ENCODE data around the gene ZSWIM3. TPM values are rescaled to one million over a fixed set of nuclear protein-coding genes. Genes with fewer than 3 reads are reported as not detected.

Gene ZSWIM3
- total RNA-seq, 1 experiment from 2014 or later = 4.2 TPM

DNA sequence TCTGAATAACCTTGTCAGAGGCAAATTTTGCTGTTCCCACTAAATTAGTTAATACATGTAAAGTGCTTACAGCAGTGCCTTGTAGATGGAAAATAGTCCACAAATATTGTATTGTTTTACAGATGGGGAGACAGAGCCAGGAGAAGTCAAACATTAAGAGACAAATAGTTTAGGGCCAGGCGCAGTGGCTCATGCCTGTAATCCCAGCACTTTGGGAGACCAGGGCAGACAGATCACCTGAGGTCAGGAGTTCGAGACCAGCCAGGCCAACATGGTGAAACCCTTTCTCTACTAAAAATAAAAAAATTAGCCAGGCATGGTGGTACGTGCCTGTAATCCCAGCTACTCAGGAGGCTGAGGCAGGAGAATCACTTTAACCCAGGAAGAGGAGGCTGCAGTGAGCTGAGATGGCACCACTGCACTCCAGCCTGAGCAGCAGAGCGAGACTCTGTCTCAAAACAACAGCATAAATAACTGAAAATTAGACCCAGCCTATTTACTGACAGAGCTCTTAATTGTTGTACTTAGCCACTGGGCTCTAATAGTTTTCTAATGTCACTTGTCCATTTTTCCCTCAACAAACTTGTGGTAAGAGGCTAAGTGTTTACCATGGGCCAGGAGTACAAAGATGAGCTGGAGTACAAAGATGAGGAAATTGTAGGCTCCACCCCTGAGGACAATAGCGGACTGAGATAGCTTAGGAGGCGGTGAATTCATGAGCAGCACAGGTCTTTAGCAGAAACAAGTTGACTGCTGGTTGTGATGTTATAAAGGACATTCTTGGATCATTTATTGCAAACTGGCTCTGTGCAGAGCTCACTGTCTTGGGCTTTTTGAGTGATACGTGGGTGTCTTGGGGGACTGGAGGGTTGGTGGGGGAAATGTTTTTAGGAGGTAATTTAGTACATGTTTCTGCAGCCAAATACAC, 6.4 kb downstream of the ZSWIM3 start:
- no peak overlapping the region for H3K27ac ChIP-seq (ENCODE audit: low read length)
- 0 out of 2 replicates have a peak, but pooled peaks cover 2% of the 10 kb centered on the region for H3K79me2 ChIP-seq (ENCODE audit: low read length)
- ChIA-PET CTCF (interaction anchor here (0.6 kb wide), 1 partner anchor 42 kb away, joined by 3 read pairs; no protein-coding TSS in a partner anchor), POLR2A (ENCODE audit: unreplicated experiment) (no interaction called here)
- no peak overlapping the region for H3K4me2 ChIP-seq (ENCODE audit: low read length)
- peaks cover 29% of the 10 kb centered on the region for H3K4me1 ChIP-seq (ENCODE audit: insufficient read depth, low read length)
- no peaks in the 10 kb centered on the region for H3K27me3 ChIP-seq (ENCODE audit: low read length)
- no peaks in the 10 kb centered on the region for H3K36me3 ChIP-seq (ENCODE audit: low read depth, low read length)
- H3K9me2 ChIP-seq (replicated peaks; ENCODE audit: low read length) = no peaks in the 10 kb centered on the region
- no peak for DNase-seq
- no peak overlapping the region for H3K9ac ChIP-seq (ENCODE audit: low read length)
- no TSS peak for BruUV-seq (replicated peaks)
- TF ChIP-seq EZH2 (IDR thresholded peaks at IDR 0.05; ENCODE audit: low read length, unreplicated experiment) (no peak), EZH2phosphoT487 (IDR thresholded peaks at IDR 0.05; ENCODE audit: borderline replicate concordance, low read length) (no peak)
- TF ChIP-seq, protein P1, sequence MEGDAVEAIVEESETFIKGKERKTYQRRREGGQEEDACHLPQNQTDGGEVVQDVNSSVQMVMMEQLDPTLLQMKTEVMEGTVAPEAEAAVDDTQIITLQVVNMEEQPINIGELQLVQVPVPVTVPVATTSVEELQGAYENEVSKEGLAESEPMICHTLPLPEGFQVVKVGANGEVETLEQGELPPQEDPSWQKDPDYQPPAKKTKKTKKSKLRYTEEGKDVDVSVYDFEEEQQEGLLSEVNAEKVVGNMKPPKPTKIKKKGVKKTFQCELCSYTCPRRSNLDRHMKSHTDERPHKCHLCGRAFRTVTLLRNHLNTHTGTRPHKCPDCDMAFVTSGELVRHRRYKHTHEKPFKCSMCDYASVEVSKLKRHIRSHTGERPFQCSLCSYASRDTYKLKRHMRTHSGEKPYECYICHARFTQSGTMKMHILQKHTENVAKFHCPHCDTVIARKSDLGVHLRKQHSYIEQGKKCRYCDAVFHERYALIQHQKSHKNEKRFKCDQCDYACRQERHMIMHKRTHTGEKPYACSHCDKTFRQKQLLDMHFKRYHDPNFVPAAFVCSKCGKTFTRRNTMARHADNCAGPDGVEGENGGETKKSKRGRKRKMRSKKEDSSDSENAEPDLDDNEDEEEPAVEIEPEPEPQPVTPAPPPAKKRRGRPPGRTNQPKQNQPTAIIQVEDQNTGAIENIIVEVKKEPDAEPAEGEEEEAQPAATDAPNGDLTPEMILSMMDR (conservative IDR thresholded peaks at IDR 0.05; ENCODE audit: low read depth, low read length) = no peak
- no peak for ATAC-seq
- intact Hi-C loops (cut with micrococcal nuclease) = no loop called here
- H3F3A ChIP-seq (ENCODE audit: low read length, unreplicated experiment) = peaks cover 2% of the 10 kb centered on the region
- H4K20me1 ChIP-seq (ENCODE audit: low read length) = no peaks in the 10 kb centered on the region
- no peak overlapping the region for H2AFZ ChIP-seq (ENCODE audit: low read length)
- H3K9me3 ChIP-seq (ENCODE audit: low read length) = no peaks in the 10 kb centered on the region
- no peak overlapping the region for H3K4me3 ChIP-seq (ENCODE audit: low read length)

DNA sequence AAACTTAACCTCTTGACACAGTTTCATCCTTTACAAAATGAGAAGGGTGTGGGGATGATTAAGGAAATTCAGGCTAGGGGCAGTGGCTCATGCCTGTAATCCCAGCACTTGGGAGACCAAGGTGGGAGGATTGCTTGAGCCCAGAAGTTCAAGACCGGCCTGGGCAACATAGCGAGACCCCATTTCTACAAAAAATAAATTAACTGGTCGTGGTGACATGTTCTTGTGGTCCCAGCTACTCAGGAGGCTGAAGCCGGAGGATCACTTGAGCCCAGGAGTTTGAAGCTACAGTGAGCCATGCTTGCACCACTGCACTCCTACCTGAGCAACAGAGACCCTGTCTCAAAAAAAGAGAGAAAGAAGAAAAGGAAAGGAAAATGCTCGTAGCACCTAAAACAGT, 9.0 kb downstream of the ZSWIM3 start:
- H3K36me3 ChIP-seq (ENCODE audit: low read depth, low read length) = no peaks in the 10 kb centered on the region
- peak overlapping the region; percentile 85; the same call in 1 of the 2 replicates for H3K27ac ChIP-seq (ENCODE audit: low read length)
- TF ChIP-seq EZH2 (IDR thresholded peaks at IDR 0.05; ENCODE audit: low read length, unreplicated experiment) = no peak
- H3K27me3 ChIP-seq (ENCODE audit: low read length) = no peaks in the 10 kb centered on the region
- H3K4me2 ChIP-seq (ENCODE audit: low read length) = no peak overlapping the region
- intact Hi-C loops (cut with micrococcal nuclease) = no loop called here
- ChIA-PET CTCF (no interaction called here), POLR2A (ENCODE audit: unreplicated experiment) (no interaction called here)
- no peaks in the 10 kb centered on the region for H3K9me3 ChIP-seq (ENCODE audit: low read length)
- peaks cover 2% of the 10 kb centered on the region for H3F3A ChIP-seq (ENCODE audit: low read length, unreplicated experiment)
- no peaks in the 10 kb centered on the region for H3K79me2 ChIP-seq (ENCODE audit: low read length)
- peaks cover 18% of the 10 kb centered on the region for H3K4me1 ChIP-seq (ENCODE audit: insufficient read depth, low read length)
- DNase-seq (no peak), ATAC-seq (no peak)
- BruUV-seq (replicated peaks) = no TSS peak
- no peak overlapping the region for H2AFZ ChIP-seq (ENCODE audit: low read length)
- no peaks in the 10 kb centered on the region for H3K9me2 ChIP-seq (replicated peaks; ENCODE audit: low read length)
- H4K20me1 ChIP-seq (ENCODE audit: low read length) = no peaks in the 10 kb centered on the region
- H3K9ac ChIP-seq (ENCODE audit: low read length) = no peak overlapping the region
- no peak overlapping the region for H3K4me3 ChIP-seq (ENCODE audit: low read length)

DNA sequence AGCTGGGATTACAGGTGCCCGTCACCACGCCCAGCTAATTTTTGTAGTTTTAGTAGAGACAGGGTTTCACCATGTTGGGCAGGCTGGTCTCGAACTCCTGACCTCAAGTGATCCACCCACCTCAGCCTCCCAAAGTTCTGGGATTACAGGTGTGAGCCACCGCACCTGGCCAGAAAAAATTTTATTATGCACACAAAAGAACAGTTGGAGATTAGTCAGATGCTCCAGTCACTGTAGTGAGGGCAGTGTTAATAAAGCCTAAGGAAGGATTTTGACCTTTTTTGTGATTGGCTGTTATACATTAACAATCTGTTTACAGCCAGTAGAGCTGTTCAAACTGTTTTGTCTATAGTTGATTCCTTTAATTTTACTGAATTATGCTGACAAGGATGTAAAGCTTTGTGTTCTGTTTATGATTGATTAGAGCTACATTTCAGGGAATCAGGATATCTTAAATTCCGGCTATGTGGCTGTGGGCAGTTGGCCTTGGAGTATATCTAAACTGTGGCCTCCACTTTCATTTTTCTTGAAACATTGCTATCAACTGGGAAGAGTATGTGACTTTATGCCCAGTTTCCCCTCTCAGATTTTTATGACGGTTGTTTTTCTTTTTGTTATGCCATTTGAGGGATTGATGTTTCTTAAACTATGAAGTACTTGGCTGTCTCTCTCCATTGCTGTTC, 9.9 kb downstream of the ZSWIM3 start:
- CTCF ChIA-PET = interaction anchor here (0.6 kb wide), 1 partner anchor 69 kb away, joined by 3 read pairs; no protein-coding TSS in a partner anchor
- Histone ChIP-seq H3K9me2 (replicated peaks; ENCODE audit: low read length) (no peaks in the 10 kb centered on the region), H3K9me3 (ENCODE audit: low read length) (no peaks in the 10 kb centered on the region), H3K4me3 (ENCODE audit: low read length) (peak overlapping the region; percentile 8), H3K27ac (ENCODE audit: low read length) (peak overlapping the region; percentile 85), H3K4me1 (ENCODE audit: insufficient read depth, low read length) (peaks cover 22% of the 10 kb centered on the region), H3F3A (ENCODE audit: low read length, unreplicated experiment) (peaks cover 2% of the 10 kb centered on the region), H3K36me3 (ENCODE audit: low read depth, low read length) (no peaks in the 10 kb centered on the region), H3K4me2 (ENCODE audit: low read length) (peak overlapping the region; percentile 62), H2AFZ (ENCODE audit: low read length) (peak overlapping the region; percentile 14; the same call in 1 of the 2 replicates), H3K79me2 (ENCODE audit: low read length) (no peaks in the 10 kb centered on the region), H4K20me1 (ENCODE audit: low read length) (no peaks in the 10 kb centered on the region), H3K9ac (ENCODE audit: low read length) (peak overlapping the region; percentile 35), H3K27me3 (ENCODE audit: low read length) (no peaks in the 10 kb centered on the region)
- intact Hi-C loops (cut with micrococcal nuclease) = loop anchor here (1.0 kb wide), 1 partner anchor 31 kb away; no protein-coding TSS in a partner anchor
- POLR2A ChIA-PET (ENCODE audit: unreplicated experiment) = interaction anchor here (0.6 to 0.9 kb wide), 7 partner anchors 14 to 343 kb away, joined by 3 to 7 read pairs (median 5); partner anchors contain the start of gene ZSWIM1
- DNase-seq = no peak
- peak; percentile 29 for ATAC-seq
- TF ChIP-seq, protein P1 (conservative IDR thresholded peaks at IDR 0.05; ENCODE audit: low read depth, low read length) = no peak
- TF ChIP-seq EZH2 (IDR thresholded peaks at IDR 0.05; ENCODE audit: low read length, unreplicated experiment) (no peak), EZH2phosphoT487 (IDR thresholded peaks at IDR 0.05; ENCODE audit: borderline replicate concordance, low read length) (no peak)
- TSS peak; percentile 99 for BruUV-seq (replicated peaks)
